ENCODE data around the gene USP40.
A peak's percentile ranks its signal among the peaks of the same experiment; 100 is the strongest.

The USP40 gene

DNA sequence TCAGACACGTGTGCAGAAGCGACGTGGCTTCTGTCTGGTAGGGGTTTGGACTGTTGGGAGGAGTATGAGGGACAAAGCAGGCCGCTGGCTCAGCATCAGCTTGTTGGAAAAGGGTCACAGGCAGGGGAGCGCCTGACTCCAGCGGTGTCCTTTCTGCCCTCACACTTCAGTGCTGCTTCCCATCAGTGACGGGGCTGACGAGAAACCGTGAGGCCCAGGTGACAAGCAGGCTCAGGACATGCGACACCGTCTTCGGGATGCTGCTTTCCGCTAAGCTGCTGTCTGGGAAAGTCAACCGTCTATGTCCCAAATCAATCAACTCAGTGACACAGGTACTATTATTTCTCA, 90.5 kb downstream of the USP40 start:
- no peak for DNase-seq (ENCODE audit: low spot score)

DNA sequence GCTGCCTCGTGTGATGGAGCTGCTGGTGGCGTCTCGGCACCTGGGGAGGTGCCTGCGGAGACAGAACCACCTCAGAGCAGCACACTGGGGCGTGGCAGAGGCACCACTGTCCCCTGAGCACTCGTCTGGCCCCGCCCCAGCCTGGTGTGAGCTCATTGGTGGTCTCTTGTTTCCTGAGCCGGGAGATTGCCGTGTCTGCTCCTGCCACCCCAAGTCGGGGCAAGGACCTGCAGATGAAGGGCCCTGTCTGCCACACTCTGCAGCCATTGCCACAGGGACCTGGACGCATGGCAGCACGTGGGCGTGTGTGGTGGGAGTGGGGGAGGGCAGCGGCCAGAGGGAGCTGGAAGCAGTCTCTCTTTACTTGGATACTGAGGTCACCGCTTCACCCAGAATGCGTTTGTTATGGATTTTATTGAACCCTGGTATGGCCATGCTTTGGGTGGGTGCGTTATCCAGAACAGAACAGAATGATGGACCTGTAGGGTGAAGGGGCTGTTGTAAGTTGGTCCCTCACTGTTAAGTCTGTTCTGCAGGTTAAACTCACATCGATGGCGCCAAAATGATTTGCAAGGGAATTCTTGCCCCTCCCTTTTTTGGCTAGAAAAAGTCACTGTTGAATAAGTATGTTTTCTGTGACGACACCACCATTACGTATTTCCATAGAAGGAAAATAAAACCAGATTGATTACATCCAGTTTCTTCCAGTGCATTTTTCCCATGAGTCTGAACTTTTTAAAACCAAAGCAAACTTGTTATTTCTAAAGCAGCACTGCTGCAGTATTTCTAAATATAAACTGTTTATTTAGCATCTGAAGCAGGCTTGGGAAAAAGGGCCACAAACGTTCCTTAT, 92.0 kb downstream of the USP40 start:
- DNase-seq (ENCODE audit: low spot score): no peak

DNA sequence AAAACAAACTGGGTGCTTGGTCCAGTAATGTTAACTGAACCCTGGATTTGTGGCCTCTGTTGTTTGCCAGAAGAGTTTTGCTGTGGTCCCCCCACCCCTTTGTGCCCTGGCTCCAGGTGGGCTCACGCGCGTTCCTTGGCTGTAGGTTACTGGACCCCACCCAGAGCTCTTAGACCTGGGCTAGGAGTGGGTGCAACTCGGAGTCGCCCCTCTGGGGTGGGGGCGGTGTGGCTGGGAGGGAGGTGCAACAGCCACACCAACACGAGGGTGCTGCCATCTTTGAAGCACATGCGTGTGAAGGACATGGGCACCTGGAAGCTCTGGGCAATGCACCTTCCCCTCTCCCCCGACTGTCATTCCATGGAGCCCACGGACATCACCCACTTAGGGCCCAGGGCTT, 92.7 kb downstream of the USP40 start:
- no peak for DNase-seq (ENCODE audit: low spot score)

DNA sequence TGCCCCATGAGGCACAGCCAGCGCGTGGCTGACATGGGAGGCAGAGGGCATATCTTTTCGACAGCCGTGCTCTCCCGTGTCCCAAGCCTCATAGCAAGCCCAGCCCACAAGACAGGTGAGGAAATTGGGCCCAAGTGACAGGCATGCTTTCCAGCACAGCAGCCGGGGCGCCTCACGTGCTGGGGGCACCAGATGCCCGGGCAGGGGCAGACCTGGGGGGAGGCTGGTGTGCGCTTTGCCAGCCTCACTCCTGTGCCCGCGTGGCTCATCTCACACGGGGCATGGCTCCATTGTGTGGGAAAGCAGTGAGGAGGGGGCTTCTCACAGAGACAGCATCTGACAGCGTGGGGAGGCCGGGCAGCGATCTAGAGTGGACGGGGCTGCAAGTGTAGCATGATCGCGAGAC, 93.2 kb downstream of the USP40 start:
- DNase-seq (ENCODE audit: low spot score): no peak

DNA sequence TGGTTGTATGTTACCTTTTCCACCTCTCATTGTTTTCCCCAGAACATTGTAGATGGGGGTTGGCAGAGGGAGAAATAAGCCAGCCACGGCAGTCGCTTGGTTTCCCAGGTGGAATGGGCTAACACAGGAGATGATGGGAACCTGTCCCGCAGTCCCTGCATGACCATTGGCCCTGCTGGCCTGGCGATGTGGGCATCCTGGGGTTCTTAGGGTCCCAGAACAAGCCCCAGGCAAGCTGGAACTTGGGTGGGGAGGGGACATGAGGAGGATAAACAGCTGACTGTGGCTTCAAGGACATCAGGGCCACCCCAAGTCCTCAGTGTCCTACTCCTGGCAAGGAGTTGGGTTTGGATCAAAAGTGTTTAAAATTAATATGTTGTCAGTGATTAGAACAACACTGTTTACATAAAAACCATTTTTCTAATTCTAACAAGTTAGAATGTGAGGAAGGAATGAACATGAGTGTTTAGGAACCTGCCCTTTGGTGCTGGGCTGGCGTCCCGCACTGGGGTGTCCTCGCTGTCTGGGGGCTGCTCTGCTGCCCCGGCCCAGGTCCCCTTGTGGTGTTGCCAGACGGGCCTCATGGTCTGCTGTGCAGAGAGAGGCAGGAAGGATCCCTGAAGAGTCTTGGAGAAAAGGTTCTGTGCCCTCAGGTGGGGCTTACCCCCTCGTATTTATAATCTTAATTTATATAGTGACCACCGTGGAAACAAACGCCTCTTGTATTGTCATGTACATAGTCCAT, 95.1 kb downstream of the USP40 start:
- DNase-seq (ENCODE audit: low spot score): no peak

DNA sequence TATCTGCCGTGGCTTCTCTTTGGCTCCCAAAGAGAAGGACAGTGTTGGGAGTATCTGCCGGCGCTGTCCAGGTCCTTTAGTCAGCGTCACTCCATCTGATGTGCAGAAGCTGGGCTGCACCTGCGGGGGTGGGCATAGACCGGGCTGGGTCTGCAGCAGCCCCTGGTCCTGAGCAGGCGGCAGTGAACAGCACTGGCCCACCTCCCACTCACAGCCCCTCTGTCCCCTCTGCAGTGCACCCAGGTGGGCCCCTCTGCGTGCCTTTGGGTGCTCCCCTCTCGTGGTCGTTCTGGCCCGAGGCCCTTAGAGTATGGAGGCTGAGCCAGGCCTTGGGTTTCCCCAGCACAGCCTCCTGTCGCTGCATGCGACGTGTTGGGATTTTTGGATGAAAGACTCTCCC, 95.7 kb downstream of the USP40 start:
- DNase-seq (ENCODE audit: low spot score): no peak

DNA sequence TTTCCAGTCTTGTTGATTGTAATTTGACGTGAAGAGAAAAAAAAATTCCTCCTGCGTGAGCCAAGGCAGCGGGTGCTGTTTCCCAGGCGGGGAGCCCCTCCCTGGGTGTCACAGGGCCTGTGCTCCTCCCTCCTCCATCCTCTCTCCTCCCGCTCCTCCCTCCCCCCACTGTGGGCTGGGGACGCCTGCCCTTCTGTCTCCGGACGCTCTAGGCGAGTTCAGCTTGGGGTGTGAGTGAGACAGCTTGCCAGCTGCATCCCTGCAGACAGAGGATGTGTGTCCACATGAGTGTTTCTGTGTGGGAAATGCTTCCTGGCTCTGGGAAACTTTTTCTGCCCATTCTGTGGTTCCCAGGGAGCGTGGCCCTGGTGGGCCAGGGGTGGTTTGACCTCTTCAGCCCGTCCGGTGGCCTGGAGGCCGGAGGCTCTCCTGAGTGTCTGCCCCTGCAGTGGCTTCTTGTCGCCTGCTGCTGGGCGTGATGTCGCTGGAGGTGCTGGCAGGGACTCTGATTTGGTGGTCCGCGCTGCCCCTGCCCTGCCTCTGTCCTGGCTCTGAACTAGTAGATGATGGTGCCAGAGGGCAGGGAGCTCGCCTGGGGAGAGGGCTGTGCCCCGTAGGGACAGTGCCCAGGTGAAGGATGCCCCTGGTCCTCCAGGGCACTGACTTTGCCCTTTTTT, 96.4 kb downstream of the USP40 start:
- no peak for DNase-seq (ENCODE audit: low spot score)

DNA sequence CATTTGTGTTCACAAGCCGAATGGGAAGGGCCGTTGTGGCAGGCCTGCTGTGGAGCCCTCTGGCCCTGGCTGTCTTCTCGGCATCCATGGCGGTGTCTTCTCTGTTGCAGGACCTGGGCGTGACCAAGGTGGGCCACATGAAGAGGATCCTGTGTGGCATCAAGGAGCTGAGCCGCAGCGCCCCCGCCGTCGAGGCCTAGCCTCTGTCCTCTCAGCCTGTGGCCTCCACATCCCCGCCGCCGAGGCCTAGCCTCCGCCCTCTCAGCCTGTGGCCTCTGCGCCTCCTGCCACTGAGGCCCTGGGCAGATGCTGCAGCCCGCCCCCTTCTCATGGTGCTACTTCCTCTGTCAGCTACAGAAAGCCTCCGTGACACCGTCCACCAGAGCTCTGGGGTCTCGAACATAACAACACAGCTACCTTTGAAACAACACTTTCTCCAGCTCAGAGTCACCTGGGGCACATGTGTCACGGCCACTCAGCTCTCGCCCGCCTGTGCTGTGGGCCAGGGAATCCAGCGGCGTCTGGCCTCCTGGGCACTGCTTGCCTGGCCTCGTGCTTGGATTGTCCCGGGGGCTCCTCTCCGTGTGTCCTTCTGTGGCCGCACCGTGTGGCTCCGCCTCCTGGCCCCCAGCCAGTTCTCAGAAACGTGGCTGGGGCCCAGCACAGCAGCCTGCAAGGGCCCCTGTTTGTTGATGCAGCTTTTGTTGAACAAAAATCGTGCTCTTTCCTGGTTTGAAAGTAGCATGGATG, 97.1 kb downstream of the USP40 start:
- no peak for DNase-seq (ENCODE audit: low spot score)

DNA sequence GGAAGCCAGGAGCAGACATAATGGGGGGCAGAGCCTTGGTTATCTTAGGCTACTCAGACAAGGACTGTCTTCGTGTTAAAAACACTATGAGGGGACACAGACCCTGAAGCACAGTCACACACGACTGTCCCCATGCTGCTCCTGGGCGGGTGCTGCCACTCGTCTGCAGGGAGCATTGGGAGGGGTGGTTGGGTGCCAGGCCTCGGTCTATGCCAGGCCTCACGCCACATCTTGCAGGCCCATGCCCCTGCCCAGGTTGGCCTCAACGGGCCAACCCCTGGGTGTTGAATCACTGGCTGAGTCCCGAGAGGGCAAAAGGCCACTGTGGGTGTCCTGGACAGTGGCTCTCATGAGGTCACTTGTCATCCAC, 97.9 kb downstream of the USP40 start:
- no peak for DNase-seq (ENCODE audit: low spot score)

DNA sequence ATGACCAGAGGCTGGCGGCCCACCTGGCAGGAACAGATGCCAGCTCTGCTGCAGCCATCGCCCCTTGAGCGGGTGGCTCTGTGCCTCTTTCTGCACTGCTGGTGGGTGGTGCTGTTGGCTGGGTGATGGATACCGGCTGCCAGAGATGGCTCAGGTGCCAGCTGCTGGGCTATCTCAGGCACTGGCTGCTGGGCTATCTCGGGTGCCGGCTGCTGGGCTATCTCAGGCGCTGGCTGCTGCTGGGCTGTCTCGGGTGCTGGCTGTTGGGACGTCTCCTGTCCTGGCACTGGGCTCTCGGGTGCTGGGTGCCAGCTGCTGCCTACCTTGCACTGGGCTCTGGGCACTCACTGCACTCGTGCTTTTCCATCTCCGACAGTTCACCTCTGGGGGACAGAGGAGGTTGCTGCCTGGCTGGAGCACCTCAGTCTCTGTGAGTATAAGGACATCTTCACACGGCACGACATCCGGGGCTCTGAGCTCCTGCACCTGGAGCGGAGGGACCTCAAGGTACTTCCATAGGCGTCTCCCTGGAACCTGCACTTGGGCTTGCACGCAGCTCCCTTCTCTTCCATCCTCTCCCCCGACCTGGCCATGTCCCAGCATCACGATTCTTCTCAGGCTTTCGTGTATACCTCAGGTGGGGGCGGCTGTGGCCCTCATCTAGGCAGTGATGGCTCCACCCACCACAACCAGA, 98.4 kb downstream of the USP40 start:
- no peak for DNase-seq (ENCODE audit: low spot score)

DNA sequence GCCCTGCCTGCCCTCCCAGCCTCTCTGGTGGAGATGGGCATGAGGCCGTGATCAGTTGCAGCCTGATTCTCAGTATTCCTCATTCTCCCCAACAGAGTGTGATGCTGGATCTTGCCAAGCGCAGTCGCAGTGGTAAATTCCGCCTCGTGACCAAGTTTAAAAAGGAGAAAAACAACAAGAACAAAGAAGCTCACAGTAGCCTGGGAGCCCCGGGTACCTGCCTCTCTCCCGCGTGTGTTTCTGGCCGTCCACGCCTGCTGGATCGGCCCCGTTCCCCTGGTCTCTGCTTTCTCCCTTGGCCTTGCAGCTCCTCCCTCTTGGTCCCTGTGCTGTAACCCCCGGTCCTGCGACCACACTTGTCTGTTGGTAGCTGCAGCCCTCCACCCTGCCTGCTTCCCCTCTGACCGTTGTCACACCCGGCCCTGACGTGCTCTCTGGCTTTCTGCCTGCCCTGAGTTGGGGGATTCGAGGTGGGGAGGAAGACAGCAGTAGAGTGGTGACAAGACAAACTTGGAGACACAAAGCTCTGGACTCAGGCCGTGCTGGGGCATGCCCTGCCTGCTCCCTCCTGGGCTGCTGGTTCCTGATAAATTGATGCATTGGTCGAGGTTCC, 99.5 kb downstream of the USP40 start:
- DNase-seq (ENCODE audit: low spot score): no peak

DNA sequence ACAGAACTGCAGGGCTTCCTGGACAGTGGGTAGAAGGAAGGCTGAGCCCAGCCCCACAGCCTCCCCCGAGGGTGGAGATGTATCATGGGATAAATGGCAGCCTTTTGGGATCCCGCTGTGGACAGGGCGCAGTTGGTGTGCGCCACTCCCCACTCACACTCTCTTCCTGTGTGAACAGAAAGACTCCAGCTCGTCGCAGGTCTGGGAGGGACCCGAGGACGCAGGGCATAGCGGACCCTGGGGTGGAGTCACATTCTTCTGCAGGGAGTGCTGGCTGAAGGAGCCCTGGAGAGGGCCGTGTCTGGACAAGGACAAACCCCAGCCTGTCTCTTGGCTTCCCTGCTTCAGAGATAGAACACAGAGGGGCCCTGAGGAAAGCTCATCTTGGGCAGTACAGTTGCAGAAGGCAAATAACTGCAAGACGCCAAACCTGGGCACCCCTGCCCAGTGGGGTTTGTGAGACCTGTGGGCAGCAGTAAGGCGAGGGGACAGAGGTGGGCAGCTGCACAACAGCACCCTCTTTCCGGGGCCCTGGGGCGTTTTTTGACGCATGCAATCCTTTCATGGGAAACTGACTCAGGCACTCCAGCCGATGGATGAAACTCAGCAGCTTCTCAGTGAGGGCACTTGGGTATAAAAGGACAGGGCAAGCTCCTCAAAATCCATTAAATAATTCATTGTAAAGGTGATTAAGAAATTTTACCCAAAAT, 101.9 kb downstream of the USP40 start:
- DNase-seq (ENCODE audit: low spot score): no peak

DNA sequence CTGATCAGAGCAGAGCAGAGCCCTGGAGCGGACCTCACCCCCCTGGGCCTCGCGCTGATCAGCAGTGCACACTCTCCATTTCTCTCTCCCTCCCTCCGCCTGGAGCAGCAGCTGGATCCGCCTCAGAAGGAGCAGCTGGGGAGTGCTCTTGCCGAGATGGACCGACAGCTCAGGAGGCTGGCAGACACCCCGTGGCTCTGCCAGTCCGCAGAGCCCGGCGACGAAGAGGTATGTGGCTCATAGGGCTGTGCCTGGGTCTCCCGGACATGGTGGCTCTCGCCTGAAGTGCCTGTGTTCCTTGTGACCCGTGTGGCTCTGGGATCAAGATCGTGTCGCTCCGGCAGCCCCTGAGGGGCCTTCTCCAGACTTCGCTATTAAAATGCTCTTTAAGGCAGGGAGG, 102.5 kb downstream of the USP40 start:
- no peak for DNase-seq (ENCODE audit: low spot score)

DNA sequence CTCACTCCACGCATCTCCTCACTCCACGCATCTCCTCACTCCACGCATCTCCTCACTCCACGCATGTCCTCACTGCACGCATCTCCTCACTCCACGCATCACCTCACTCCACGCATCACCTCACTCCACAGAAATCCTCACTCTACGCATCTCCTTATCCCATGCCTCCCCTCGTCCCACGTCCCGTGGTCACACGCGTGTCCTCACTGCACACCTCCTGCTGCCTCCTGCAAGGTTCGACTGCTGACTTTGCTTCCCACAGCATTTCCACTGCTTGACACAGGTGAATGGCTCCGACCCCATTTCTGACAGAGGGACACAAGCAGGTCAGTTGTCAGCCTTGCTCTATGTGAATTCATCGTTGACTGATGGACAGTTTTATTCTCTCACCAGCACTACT, 103.0 kb downstream of the USP40 start:
- DNase-seq (ENCODE audit: low spot score): no peak

DNA sequence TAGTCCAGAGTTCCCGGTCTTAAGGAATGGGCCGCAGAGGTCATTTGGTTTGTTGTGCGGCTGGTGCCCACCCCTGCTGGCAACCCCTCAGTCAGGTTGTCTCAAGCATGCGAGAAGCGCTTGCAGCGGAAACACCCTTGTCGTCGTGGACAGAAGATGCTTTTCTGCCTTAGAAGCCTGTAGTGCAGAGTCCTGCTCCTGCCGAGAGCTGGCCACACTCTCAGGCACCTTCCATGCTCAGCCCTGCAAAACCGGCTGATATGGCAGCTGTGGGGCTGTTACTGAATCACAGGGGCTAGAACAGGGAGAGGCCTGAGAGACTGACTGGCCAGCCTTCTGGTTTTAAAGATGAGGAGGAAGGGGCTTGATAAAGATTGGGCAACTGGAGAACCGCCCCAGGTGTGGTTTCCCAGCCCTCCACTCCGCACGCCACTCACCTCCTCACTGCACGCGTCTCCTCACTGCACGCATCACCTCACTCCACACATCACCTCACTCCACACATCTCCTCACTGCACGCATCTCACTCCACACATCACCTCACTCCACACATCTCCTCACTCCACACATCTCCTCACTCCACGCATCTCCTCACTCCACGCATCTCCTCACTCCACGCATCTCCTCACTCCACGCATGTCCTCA, 103.6 kb downstream of the USP40 start:
- DNase-seq (ENCODE audit: low spot score): no peak

DNA sequence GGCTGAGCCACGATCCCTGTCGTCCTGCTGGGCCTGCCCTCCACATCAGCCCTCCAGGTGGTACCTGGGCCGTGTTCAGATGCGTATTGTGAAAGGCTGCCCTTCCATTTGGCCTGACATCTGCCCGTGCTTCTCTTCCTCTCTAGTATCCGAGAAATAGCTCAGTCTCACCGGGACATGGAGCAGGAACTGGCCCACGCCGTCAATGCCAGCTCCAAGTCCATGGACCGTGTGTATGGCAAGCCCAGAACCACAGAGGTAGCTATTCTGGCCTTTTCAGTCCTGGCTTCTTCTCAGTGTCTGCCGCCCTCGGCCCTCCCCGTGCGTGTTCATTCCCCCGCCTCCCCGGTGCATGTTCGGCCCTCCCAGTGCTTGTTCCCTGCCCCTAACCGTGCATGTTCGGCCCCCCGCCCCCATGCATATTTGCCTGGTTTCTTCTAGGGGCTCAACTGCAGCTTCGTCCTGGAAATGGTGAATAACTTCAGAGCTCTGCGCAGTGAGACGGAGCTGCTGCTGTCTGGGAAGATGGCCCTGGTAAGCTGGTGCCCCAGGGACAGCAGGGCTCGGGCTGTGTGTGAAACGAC, 104.3 kb downstream of the USP40 start:
- DNase-seq (ENCODE audit: low spot score): no peak

DNA sequence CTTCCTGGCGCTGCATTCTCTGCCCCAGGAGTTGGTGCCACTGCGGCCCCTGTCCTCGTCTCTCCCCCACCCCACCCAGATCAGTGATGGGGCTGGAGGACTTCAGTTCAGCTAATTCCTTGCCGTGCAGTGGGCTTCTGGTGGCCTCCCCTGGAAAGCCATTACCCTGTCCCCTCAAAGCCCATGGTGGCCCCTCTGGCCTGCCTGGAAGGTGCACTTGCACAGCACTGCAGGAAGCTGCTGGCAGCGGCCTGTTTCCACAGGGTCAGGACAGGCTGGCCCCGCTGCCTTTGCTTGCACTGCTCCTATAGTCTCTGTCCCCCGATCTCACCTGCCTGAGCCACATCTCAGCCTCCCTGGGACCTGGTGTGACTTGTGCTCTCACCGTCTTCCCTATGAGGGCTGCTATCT, 105.1 kb downstream of the USP40 start:
- no peak for DNase-seq (ENCODE audit: low spot score)

DNA sequence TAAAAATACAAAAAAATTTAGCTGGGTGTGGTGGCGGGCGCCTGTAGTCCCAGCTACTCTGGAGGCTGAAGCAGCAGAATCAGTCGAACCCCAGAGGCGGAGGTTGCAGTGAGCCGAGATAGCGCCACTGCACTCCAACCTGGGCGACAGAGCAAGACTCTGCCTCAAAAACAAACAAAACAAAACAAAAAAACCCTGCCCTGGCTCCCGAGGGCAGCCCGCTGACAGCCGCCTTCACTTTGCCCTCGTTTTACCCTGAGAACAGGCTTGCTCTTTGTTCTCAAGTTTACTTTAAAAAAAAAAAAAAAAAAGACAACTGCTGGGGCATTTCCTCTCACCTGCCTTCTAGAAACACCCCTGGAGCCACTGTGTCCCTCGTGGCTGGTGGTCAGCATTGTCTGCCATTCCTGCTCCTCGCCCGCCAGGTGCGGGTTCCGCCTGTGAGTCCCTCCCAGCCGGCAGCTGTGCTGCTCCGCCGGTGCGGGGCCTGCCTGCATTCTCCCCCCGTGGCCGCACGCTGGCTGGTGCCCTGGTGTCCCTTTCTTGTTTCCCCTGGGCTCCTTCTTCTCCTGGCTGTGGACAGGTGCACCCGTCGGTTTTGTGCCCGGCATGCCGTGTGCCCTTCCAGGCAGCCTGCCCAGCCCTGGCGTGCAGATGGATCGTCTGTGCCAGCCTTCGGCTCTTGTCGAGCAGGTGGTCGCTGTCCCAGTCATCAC, 105.7 kb downstream of the USP40 start:
- peak; percentile 42 for DNase-seq (ENCODE audit: low spot score)

DNA sequence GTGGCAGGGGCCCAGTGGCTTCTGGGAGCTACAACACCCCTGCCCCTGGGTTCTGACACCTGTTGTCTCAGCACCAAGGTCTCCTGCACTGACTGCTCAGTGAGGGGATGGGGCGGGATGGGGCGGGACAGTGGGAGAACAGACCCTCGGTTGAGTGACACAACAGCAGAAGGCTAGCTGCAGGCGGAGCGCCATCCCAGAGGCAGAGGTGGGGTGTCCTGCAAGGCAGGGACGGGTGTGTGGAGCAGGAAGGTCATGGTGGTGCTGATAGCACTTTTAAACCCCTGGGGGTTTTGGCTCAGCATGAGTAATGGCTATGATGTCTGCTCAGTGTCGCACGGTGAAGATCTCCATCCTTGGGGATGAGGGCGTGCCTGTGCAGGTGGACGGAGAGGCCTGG, 107.2 kb downstream of the USP40 start:
- DNase-seq (ENCODE audit: low spot score): no peak

All from COLO829 (cell line).